PC-9 (cell line): ENCODE results near the gene ELMO1. TPM values are rescaled to one million over a fixed set of nuclear protein-coding genes. Genes with fewer than 3 reads are reported as not detected.

Experiments used
- BruUV-seq: library from RNA; stranded (reverse); fragments of 400-500 nt; replicated peaks from 2 replicates; lab custom pipeline; 2021; lab: Mats Ljungman, UMichigan
- CTCF ChIA-PET: fragments of 300-600 bp; sonication (Branson Sonifier 250); formaldehyde crosslinking; loops from one replicate; lab custom pipeline; 2022; ENCODE audit warnings: antibody characterized with exemption; lab: Charles Lee
- POLR2A ChIA-PET: fragments of 300-600 bp; sonication (Branson Sonifier 250); formaldehyde crosslinking; loops from one replicate; lab custom pipeline; 2022; ENCODE audit warnings: antibody characterized with exemption; ENCODE audit not compliant: unreplicated experiment; lab: Charles Lee
- DNase-seq, 2 experiments: peaks; one replicate each; pipeline versions ENCODE4 v3.0.0 to v3.0.0-alpha.2; 2015 to 2022; ENCODE audit warnings: mixed read lengths in 1 of 2
- H2AFZ ChIP-seq: fragments of 200-600 bp; sonication (generic); 2 replicates; pipeline ENCODE4 v1.8.1; 2017; ENCODE audit warnings: antibody characterized with exemption
- H3F3A ChIP-seq: fragments of 200-600 bp; sonication (generic); 2 replicates; pipeline ENCODE4 v1.8.1; 2017; ENCODE audit warnings: antibody characterized with exemption, mild to moderate bottlenecking, low read depth; ENCODE audit not compliant: insufficient read depth
- H3K27ac ChIP-seq: fragments of 200-600 bp; sonication (generic); 2 replicates; pipeline ENCODE4 v1.6.1; 2016; ENCODE audit warnings: mixed run types
- H3K27me3 ChIP-seq: fragments of 200-600 bp; sonication (generic); 2 replicates; pipeline ENCODE4 v1.6.1; 2016; ENCODE audit warnings: low read depth, mixed run types; ENCODE audit not compliant: insufficient read depth
- H3K36me3 ChIP-seq: fragments of 200-600 bp; sonication (generic); 2 replicates; pipeline ENCODE4 v1.6.1; 2016; ENCODE audit warnings: low read depth, mixed run types
- H3K4me1 ChIP-seq: fragments of 200-600 bp; sonication (generic); replicated peaks from 2 replicates; pipeline ENCODE4 v1.6.1; 2016; ENCODE audit warnings: mixed run types; ENCODE audit not compliant: insufficient read depth
- H3K4me2 ChIP-seq: fragments of 200-600 bp; sonication (generic); 2 replicates; pipeline ENCODE4 v1.6.1; 2017; ENCODE audit warnings: mixed run types
- H3K4me3 ChIP-seq: fragments of 200-600 bp; sonication (generic); 2 replicates; pipeline ENCODE4 v1.6.1; 2016; ENCODE audit warnings: mixed run types
- H3K79me2 ChIP-seq: fragments of 200-600 bp; sonication (generic); 2 replicates; pipeline ENCODE4 v1.6.1; 2017; ENCODE audit warnings: low read depth, mixed run types
- H3K9me2 ChIP-seq: fragments of 200-600 bp; sonication (generic); 2 replicates; pipeline ENCODE4 v1.8.1; 2017; ENCODE audit warnings: mild to moderate bottlenecking; ENCODE audit not compliant: insufficient read depth
- H3K9me3 ChIP-seq: fragments of 200-600 bp; sonication (generic); 2 replicates; pipeline ENCODE4 v1.8.1; 2016; ENCODE audit warnings: low read depth; ENCODE audit not compliant: insufficient read depth
- H4K20me1 ChIP-seq: fragments of 200-600 bp; sonication (generic); 2 replicates; pipeline ENCODE4 v1.8.1; 2017; ENCODE audit not compliant: insufficient read depth
- EZH2 ChIP-seq: fragments of 200-600 bp; sonication (generic); IDR thresholded peaks from 2 replicates; pipeline ENCODE4 v1.8.0; 2017; ENCODE audit warnings: antibody characterized with exemption, low read depth
- intact Hi-C: fragments of 100-400 bp; cut with micrococcal nuclease; formaldehyde crosslinking; loops from one replicate; pipeline ENCODE4 v1.10.0; 2022; ENCODE audit not compliant: unreplicated experiment
- total RNA-seq: library from RNA; stranded (reverse); gene quantifications from 2 replicates; pipeline ENCODE4 v1.2.3, GENCODE V29; 2021
- TF ChIP-seq, protein P1 (sequence below): fragments of 200-600 bp; sonication (generic); conservative IDR thresholded peaks from 2 replicates; pipeline ENCODE4 v1.6.1; 2017; ENCODE audit warnings: mixed run types, antibody characterized with exemption, mild to moderate bottlenecking, moderate library complexity

ELMO1 gene
- total RNA-seq, 1 experiment from 2014 or later, result 4.8 TPM

DNA sequence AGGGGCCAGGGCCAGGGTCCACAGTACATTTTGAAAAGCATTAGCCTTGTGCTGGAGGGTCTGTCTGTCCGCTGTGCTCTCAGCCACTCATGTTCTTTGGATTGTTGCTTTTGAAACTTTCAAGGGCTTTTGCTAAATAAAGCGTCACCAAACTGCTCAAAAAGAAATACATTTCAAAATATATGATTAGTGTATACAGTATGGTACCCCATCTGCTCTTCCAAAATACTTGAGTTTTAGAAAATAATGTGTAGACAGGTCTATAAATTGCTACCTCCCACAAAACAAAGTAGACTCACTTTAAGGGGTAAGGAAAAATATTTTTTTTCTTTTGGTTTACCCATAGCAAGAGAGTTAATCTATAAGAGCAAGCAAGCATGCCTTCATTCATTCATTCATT, 530.1 kb downstream of the ELMO1 start:
- Histone ChIP-seq H3K9me3 (no peaks in the 10 kb centered on the region), H3K79me2 (no peaks in the 10 kb centered on the region), H3K27ac (no peak overlapping the region), H3K27me3 (0 out of 2 replicates have a peak, but pooled peaks cover 14% of the 10 kb centered on the region), H4K20me1 (no peaks in the 10 kb centered on the region), H3K4me2 (no peak overlapping the region), H3K36me3 (no peaks in the 10 kb centered on the region), H2AFZ (no peak overlapping the region), H3K4me3 (no peak overlapping the region), H3K9me2 (no peaks in the 10 kb centered on the region; the same call in 1 of the 2 replicates), H3F3A (no peaks in the 10 kb centered on the region), H3K4me1 (no peaks in the 10 kb centered on the region)
- TF ChIP-seq, protein P1, sequence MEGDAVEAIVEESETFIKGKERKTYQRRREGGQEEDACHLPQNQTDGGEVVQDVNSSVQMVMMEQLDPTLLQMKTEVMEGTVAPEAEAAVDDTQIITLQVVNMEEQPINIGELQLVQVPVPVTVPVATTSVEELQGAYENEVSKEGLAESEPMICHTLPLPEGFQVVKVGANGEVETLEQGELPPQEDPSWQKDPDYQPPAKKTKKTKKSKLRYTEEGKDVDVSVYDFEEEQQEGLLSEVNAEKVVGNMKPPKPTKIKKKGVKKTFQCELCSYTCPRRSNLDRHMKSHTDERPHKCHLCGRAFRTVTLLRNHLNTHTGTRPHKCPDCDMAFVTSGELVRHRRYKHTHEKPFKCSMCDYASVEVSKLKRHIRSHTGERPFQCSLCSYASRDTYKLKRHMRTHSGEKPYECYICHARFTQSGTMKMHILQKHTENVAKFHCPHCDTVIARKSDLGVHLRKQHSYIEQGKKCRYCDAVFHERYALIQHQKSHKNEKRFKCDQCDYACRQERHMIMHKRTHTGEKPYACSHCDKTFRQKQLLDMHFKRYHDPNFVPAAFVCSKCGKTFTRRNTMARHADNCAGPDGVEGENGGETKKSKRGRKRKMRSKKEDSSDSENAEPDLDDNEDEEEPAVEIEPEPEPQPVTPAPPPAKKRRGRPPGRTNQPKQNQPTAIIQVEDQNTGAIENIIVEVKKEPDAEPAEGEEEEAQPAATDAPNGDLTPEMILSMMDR, result no peak
- TF ChIP-seq EZH2, result no peak
- CTCF ChIA-PET, result no interaction called here
- no TSS peak for BruUV-seq
- no peak for DNase-seq
- intact Hi-C loops, result no loop called here
- POLR2A ChIA-PET, result no interaction called here

DNA sequence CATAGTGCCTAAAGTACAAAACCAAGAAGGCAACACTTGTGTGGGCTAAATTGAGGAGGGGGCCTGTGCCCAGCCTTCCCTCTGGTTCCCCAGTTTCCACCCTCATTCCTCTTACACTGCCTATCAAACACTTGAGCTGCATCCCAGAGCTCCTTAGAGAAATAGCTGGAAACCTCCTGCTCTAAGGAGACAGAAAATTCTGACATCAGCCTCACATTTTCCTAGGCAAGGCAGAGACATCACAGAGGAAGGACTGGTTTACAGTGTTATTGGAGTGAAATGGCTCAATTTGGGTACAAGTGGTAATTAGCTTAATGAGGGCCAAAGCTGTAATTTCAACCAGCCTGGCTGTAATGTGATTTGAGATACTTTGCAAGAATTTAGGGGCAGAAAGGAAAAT, 532.0 kb downstream of the ELMO1 start:
- H3K9me3 ChIP-seq, result no peaks in the 10 kb centered on the region
- ChIA-PET POLR2A (no interaction called here), CTCF (no interaction called here)
- intact Hi-C loops, result no loop called here
- no peaks in the 10 kb centered on the region for H3K36me3 ChIP-seq
- no peaks in the 10 kb centered on the region for H3K79me2 ChIP-seq
- no peaks in the 10 kb centered on the region for H3K4me1 ChIP-seq
- H3F3A ChIP-seq, result no peaks in the 10 kb centered on the region
- no peaks in the 10 kb centered on the region for H4K20me1 ChIP-seq
- no peaks in the 10 kb centered on the region for H3K9me2 ChIP-seq
- H3K4me3 ChIP-seq, result no peak overlapping the region
- no peak for DNase-seq
- 0 out of 2 replicates have a peak, but pooled peaks cover 14% of the 10 kb centered on the region for H3K27me3 ChIP-seq
- no TSS peak for BruUV-seq
- no peak overlapping the region for H3K27ac ChIP-seq
- no peak overlapping the region for H2AFZ ChIP-seq
- H3K4me2 ChIP-seq, result no peak overlapping the region
- no peak for TF ChIP-seq EZH2
- TF ChIP-seq, protein P1, result no peak

DNA sequence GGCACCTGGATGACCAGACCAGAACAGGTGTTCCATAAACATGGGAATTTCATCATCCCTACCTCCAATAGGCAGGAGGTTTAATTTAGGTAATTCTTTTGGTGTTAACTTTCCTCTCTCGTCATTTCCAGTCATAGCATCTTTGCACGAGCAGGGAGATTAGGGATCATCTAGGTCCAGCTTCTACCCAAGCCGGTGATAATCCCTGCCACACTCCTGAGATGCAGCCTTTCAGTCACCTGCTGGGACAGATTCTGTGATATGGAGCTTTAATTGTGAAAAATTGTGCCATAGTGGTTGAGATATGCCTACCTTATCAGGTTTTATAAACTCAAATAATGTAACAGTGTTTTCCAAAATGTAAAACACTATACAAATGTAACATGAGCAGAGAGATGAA, 532.5 kb downstream of the ELMO1 start:
- Histone ChIP-seq H3F3A (no peaks in the 10 kb centered on the region), H3K4me2 (no peak overlapping the region), H4K20me1 (no peaks in the 10 kb centered on the region), H3K27ac (no peak overlapping the region), H3K79me2 (no peaks in the 10 kb centered on the region), H3K9me2 (no peaks in the 10 kb centered on the region), H3K36me3 (no peaks in the 10 kb centered on the region), H3K9me3 (no peaks in the 10 kb centered on the region), H3K4me1 (no peaks in the 10 kb centered on the region), H2AFZ (no peak overlapping the region), H3K27me3 (0 out of 2 replicates have a peak, but pooled peaks cover 14% of the 10 kb centered on the region), H3K4me3 (no peak overlapping the region)
- no TSS peak for BruUV-seq
- ChIA-PET CTCF (no interaction called here), POLR2A (no interaction called here)
- TF ChIP-seq EZH2, result no peak
- TF ChIP-seq, protein P1, result no peak
- DNase-seq, result no peak
- intact Hi-C loops, result no loop called here
